Ovary (tissue), 3 donors: ENCODE data around the gene PSMD13.

Source experiments
- POLR2A ChIP-seq: fragments of 450-650 bp; IDR thresholded peaks from one replicate; pipeline ENCODE4 v1.6.1; 2017; ENCODE audit warnings: antibody characterized with exemption, mild to moderate bottlenecking, moderate library complexity
- TF ChIP-seq, protein P1 (sequence below), 3 donors: fragments of 450-650 bp in 2 of 3; fragments of 200-600 bp in 1 of 3; IDR thresholded peaks; one replicate each; pipeline versions ENCODE4 v1.5.1 to v1.8.0; 2016 to 2022; ENCODE audit warnings: antibody characterized with exemption in 3 of 3, mild to moderate bottlenecking in 1 of 3
- donor health status: DM: no; HTN: no; CAD: no.

GRCh38 chr11:200224-201003, 36.4 kb upstream of the PSMD13 start:
- no peak for TF ChIP-seq POLR2A
- TF ChIP-seq, protein P1, sequence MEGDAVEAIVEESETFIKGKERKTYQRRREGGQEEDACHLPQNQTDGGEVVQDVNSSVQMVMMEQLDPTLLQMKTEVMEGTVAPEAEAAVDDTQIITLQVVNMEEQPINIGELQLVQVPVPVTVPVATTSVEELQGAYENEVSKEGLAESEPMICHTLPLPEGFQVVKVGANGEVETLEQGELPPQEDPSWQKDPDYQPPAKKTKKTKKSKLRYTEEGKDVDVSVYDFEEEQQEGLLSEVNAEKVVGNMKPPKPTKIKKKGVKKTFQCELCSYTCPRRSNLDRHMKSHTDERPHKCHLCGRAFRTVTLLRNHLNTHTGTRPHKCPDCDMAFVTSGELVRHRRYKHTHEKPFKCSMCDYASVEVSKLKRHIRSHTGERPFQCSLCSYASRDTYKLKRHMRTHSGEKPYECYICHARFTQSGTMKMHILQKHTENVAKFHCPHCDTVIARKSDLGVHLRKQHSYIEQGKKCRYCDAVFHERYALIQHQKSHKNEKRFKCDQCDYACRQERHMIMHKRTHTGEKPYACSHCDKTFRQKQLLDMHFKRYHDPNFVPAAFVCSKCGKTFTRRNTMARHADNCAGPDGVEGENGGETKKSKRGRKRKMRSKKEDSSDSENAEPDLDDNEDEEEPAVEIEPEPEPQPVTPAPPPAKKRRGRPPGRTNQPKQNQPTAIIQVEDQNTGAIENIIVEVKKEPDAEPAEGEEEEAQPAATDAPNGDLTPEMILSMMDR (IDR thresholded peaks at IDR 0.05), result no peak
